Lower leg skin (tissue), 4 donors: ENCODE results near the gene GLRX. TPM values are rescaled to one million over a fixed set of nuclear protein-coding genes. Genes with fewer than 3 reads are reported as not detected.

ENCODE experiments used
- DNase-seq, 2 donors: peaks; one replicate each; pipeline ENCODE4 v3.0.0-alpha.2; 2019; ENCODE audit warnings: low spot score in 2 of 2
- H3K4me3 ChIP-seq: fragments of 200-600 bp; sonication (generic); 2 replicates; pipeline ENCODE4 v1.5.1; 2017; ENCODE audit warnings: mild to moderate bottlenecking, low read depth; ENCODE audit not compliant: poor library complexity, severe bottlenecking
- POLR2A ChIP-seq, 2 donors: fragments of 450-650 bp; IDR thresholded peaks; one replicate each; pipeline ENCODE4 v1.6.1; 2016 to 2017; ENCODE audit warnings: antibody characterized with exemption in 2 of 2, mild to moderate bottlenecking in 1 of 2, moderate library complexity in 1 of 2
- WGBS, 2 donors: methylation state at CpG; one replicate each; pipeline ENCODE4 v1.1.5; 2018; 5-methylcytosine and 5-hydroxymethylcytosine counted together
- intact Hi-C: fragments of 100-400 bp; cut with DNase I; formaldehyde crosslinking; loops from one replicate; pipeline ENCODE4 v1.15.0; 2023; ENCODE audit warnings: low total_unique reads
- total RNA-seq, 4 donors: library from RNA; depleted of rRNA; stranded (reverse); fragments of >200 nt; gene quantifications; one replicate each; pipeline ENCODE4 v1.1.0, GENCODE V29; 2016
- TF ChIP-seq, protein P1 (sequence below), 3 donors: fragments of 450-650 bp; IDR thresholded peaks; one replicate each; pipeline ENCODE4 v1.5.1; 2016; ENCODE audit warnings: antibody characterized with exemption in 3 of 3, mild to moderate bottlenecking in 3 of 3, moderate library complexity in 2 of 3

GLRX gene
- total RNA-seq, 4 donors from 2014 or later: 67.9 to 136 (median 105) TPM

GRCh38 chr5:95801532-95801931 is 21.0 kb downstream of the GLRX start:
- no peak for DNase-seq
- intact Hi-C loops: no loop called here
- WGBS, 2 donors: 79% methylated on average over 2 of the region's 2 CpGs
- no peak overlapping the region for H3K4me3 ChIP-seq
- no peak for TF ChIP-seq POLR2A (IDR thresholded peaks at IDR 0.05)

DNA sequence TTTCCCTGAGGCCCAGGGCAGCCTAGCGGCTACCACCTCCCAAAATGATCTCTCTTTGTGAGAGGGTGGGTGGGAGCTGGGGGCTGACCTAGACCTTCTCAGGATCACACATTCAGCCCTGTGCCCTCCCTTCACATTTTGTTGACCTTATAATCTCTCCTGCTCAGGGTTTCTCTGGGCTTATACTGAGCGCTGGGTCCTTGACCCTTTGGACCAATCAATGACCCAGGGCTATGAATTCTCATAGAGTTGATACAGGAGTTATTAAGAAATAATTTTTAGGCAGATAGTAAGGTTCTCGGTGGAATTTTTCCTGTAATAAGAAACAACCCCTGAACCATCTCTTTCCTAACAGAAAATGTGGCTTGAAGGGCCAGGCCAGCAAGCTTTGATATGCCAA is 22.0 kb downstream of the GLRX start:
- WGBS, 2 donors: 98% methylated on average over 3 of the region's 3 CpGs
- TF ChIP-seq, protein P1, sequence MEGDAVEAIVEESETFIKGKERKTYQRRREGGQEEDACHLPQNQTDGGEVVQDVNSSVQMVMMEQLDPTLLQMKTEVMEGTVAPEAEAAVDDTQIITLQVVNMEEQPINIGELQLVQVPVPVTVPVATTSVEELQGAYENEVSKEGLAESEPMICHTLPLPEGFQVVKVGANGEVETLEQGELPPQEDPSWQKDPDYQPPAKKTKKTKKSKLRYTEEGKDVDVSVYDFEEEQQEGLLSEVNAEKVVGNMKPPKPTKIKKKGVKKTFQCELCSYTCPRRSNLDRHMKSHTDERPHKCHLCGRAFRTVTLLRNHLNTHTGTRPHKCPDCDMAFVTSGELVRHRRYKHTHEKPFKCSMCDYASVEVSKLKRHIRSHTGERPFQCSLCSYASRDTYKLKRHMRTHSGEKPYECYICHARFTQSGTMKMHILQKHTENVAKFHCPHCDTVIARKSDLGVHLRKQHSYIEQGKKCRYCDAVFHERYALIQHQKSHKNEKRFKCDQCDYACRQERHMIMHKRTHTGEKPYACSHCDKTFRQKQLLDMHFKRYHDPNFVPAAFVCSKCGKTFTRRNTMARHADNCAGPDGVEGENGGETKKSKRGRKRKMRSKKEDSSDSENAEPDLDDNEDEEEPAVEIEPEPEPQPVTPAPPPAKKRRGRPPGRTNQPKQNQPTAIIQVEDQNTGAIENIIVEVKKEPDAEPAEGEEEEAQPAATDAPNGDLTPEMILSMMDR (IDR thresholded peaks at IDR 0.05): no peak
- TF ChIP-seq POLR2A (IDR thresholded peaks at IDR 0.05): no peak
- no peak overlapping the region for H3K4me3 ChIP-seq
- intact Hi-C loops: no loop called here
- no peak for DNase-seq

GRCh38 chr5:95799191-95799835 is 23.2 kb downstream of the GLRX start:
- intact Hi-C loops: no loop called here
- H3K4me3 ChIP-seq: no peak overlapping the region
- DNase-seq: no peak
- TF ChIP-seq POLR2A (IDR thresholded peaks at IDR 0.05): no peak
- TF ChIP-seq, protein P1 (IDR thresholded peaks at IDR 0.05): no peak
- 82 to 86% methylated on average over 4 of the region's 4 CpGs for WGBS, 2 donors

- TF ChIP-seq, protein P1 (IDR thresholded peaks at IDR 0.05): no peak
- TF ChIP-seq POLR2A (IDR thresholded peaks at IDR 0.05): no peak
- intact Hi-C loops: no loop called here
- no peak overlapping the region for H3K4me3 ChIP-seq
- DNase-seq: no peak
Measured at GRCh38 chr5:95798545-95798944, 24.0 kb downstream of the GLRX start.

- intact Hi-C loops: no loop called here
- DNase-seq: no peak
- no peak for TF ChIP-seq POLR2A (IDR thresholded peaks at IDR 0.05)
- TF ChIP-seq, protein P1 (IDR thresholded peaks at IDR 0.05): no peak
- no peak overlapping the region for H3K4me3 ChIP-seq
- WGBS, 2 donors: 89 to 95% methylated on average over 2 of the region's 2 CpGs
Measured at GRCh38 chr5:95798048-95798447, 24.5 kb downstream of the GLRX start.

DNA sequence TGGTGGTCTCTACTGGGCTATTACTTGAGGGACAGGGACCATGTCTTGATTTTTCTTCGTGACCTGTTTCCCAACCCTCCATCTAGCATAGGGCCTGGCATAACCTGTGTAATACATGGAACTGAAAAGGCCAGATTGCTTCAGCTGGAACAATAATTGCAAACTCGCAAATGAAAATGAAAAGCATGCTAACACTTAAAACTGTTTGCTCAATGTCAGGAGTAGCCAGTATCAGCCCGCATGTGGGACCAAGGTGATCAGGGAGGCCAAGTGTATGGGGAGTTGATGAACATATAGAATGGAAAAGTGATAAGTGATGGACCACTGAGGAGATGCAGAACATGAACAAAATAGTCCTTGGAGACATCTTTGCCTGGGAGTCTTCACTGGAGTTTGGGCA is 25.2 kb downstream of the GLRX start:
- TF ChIP-seq, protein P1 (IDR thresholded peaks at IDR 0.05): no peak
- TF ChIP-seq POLR2A (IDR thresholded peaks at IDR 0.05): no peak
- WGBS, 2 donors: 94 to 99% methylated on average over 3 of the region's 3 CpGs
- H3K4me3 ChIP-seq: no peak overlapping the region
- DNase-seq: no peak
- intact Hi-C loops: no loop called here
